HG02970 (cell line): ENCODE data around the gene GSTO1.
A peak's percentile ranks its signal among the peaks of the same experiment; 100 is the strongest.

Experiments used
- ATAC-seq: cut with Tn5 transposase; IDR thresholded peaks from one replicate; pipeline ENCODE4 v1.9.1; 2021; ENCODE audit warnings: mild to moderate bottlenecking, moderate library complexity, moderate number of reproducible peaks; ENCODE audit not compliant: unreplicated experiment, low FRiP score

GSTO1 gene

GRCh38 chr10:104273899-104274575 lies 19.3 kb downstream of the GSTO1 start:
- ATAC-seq = no peak

DNA sequence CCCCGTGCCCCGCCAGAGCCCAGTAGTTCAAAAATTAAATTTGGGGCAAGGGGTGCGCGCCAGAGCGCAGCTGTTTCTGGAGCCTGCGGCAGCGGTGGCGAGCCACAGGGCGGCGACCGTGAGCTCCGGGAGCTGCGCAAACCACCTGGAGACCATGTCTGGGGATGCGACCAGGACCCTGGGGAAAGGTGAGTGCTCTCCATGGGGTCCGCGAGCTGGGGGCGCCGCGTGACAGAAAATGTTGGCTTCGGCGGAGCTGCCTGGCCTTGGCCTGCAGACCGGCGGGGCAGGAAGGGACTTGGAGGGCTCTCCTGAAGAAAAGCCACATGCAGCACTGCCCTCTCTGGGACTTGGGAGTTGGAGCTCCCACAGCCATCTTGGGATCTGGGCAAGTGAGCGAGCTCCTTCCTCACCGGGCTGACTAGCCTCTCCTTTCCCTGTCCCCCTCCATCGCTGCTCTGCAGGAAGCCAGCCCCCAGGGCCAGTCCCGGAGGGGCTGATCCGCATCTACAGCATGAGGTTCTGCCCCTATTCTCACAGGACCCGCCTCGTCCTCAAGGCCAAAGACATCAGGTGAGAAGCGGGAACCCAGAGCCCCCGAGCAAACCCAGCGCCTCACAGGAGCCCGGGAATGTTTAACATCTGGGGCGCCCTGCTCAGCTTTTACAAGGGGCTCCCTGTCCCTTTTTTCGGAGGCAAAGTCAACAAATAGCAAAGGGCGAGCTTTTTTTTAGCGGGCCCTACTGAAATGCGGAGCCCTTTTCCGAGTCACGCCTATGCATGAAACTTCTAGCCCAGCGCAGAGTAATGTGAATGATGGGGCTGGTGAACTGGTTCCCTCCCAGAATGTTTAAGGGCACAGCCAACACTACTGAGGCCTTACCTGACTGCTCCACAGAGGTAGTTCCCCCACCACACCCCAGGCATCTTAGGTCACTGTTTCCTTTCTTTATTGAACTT lies 20.4 kb downstream of the GSTO1 start:
- no peak for ATAC-seq

DNA sequence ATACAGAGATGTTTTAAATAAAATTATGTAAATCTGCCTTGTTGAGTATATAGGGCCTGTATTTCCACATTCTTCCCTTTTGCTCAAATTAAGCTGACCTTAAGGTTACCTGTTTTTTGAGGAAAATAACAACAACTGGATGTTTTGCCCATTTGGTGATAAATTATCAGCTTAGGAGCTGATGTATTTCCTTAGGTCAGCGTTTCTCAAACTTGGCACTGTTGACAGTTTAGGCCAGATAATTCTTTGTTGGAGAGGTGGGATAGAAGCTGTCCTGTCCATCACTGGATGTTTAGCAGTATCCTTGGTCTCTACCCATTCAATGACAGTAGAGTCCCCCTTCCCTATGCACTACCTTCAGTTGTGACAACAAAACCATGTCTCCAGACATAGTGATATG lies 21.5 kb downstream of the GSTO1 start:
- ATAC-seq = no peak

- ATAC-seq = no peak
Observed at GRCh38 chr10:104277785-104278184, 23.1 kb downstream of the GSTO1 start.

- ATAC-seq = no peak
Observed at GRCh38 chr10:104279550-104280259, 25.0 kb downstream of the GSTO1 start.

- ATAC-seq = no peak
Observed at GRCh38 chr10:104281694-104282093, 27.0 kb downstream of the GSTO1 start.

- ATAC-seq = no peak
Observed at GRCh38 chr10:104284846-104285245, 30.2 kb downstream of the GSTO1 start.

GRCh38 chr10:104286939-104287338 lies 32.2 kb downstream of the GSTO1 start:
- no peak for ATAC-seq

DNA sequence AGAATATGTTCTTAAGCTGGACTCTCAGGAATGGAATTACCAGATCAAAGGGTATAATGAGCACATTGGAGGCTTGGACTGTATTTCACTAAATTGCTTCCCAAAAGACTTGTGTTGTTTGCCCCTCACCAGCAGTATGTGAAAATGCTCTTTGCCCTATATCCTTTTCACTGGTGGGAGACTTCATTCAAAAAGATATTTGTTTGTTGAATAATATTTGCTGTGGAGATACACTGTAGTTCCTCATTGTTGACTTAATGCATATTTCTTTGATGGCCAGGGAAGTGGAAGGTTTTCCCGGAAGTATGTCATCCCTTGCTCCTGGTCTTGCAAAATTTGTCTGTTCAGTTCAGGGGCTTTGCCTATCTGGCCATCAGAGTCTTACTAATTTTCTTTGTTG lies 33.7 kb downstream of the GSTO1 start:
- no peak for ATAC-seq

GRCh38 chr10:104291439-104291951 lies 36.8 kb downstream of the GSTO1 start:
- peak; percentile 88 for ATAC-seq

DNA sequence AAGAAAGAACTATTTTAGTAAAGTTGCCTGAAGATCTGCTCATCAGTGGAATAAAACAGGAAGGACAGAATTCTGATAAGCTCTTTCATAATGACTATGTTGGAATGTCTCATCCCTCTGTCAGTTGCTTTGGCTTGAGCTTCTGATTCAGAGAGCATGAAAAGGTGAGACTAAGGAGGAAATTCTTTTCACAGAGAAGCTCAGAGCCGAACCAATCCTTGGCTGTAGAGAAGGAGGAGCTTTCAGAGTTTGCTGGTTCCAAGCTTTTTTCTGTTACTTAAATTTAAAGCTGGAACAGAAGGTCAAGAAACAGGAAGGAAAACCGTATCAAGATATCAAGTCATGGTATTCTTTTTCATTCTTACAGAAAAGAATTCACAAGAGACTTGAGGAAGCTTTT lies 38.3 kb downstream of the GSTO1 start:
- ATAC-seq = no peak

DNA sequence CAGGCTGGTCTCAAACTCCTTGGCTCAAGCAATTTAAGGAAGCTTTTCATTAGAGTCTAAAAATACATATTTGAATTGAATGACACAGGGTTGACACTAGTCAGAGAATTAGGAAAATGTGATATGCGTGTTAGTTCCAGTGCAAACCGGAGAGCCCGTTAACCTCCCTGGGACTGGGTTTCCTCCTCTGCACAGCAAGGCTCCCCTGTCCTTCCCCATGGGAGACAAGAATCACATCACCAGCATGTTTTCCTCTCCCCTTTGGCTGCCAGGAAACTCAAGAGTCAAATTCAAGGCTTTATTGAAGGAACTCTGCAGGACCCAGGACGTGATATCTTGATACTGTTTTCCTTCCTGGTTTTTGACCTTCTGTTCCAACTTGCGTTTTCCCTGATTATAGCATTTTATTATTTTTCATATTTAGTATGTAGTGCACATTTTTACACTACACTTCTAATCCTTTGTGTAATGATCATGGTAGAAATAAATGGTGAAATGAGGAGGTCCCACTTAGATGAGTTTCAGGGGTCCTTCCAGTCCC lies 39.2 kb downstream of the GSTO1 start:
- no peak for ATAC-seq

DNA sequence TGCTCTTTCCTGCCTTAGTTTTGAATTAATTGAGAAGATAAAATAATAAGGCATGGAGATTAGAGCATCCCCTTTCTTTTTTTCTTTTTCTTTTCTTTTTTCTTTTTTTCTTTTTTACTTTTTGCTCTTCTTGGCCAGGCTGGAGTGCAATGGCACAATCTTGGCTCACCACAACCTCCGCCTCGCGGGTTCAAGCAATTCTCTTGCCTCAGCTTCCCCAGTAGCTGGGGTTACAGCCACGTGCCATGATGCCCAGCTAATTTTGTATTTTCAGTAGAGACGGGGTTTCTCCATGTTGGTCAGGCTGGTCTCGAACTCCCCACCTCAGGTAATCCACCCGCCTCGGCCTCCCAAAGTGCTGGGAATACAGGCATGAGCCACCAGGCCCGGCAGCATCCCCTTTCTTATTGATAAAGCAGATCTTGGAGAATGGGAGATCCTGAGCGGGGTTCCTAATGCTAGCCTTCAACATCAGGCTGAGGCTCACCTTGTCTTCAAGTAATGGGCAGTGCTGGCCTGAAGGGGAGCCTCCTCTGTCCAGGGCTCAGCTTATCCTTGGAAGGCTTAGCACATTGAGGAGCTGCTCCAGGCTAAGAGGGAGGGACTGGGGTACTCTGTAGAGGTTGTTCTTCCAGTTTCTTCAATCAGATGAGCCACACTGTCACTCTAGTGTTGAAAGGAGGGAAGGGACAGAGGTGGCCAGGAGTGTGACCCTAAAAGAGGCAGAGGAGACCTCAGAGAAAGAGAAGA lies 42.2 kb downstream of the GSTO1 start:
- no peak for ATAC-seq

- no peak for ATAC-seq
Observed at GRCh38 chr10:104297697-104298660, 43.3 kb downstream of the GSTO1 start.

DNA sequence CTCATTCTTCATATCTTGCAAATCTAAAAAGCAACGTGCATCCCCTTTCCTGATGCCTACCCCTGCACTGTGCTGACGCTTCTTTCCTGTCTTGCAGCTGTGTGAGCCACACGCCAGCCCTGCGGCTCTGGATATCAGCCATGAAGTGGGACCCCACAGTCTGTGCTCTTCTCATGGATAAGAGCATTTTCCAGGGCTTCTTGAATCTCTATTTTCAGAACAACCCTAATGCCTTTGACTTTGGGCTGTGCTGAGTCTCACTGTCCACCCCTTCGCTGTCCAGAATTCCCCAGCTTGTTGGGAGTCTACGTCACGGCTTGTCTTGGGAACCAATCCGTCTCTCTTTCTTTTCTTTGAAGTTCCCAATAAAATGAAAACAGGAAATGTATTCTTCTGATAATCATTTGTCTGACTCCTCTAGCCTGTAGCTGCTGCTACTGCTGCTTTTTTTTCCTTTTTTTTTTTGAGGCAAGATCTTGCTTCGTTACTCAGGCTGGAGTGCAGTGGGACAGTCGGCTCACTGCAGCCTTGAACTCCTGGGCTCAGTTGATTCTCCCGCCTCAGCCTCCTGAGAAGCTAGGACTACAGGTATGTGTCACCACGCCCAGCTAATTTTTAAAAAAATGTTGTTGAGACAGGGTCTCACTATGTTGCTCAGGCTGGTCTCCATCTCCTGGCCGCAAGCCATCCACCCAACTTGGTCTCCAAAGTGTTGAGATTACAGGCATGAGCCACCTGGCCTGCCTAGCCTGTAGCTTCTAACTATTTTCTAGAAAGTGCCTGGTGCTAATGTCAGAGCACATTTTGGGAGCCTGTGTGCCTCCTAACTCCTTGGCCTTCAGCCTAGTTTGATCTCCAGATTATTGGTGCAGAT lies 44.6 kb downstream of the GSTO1 start:
- no peak for ATAC-seq

DNA sequence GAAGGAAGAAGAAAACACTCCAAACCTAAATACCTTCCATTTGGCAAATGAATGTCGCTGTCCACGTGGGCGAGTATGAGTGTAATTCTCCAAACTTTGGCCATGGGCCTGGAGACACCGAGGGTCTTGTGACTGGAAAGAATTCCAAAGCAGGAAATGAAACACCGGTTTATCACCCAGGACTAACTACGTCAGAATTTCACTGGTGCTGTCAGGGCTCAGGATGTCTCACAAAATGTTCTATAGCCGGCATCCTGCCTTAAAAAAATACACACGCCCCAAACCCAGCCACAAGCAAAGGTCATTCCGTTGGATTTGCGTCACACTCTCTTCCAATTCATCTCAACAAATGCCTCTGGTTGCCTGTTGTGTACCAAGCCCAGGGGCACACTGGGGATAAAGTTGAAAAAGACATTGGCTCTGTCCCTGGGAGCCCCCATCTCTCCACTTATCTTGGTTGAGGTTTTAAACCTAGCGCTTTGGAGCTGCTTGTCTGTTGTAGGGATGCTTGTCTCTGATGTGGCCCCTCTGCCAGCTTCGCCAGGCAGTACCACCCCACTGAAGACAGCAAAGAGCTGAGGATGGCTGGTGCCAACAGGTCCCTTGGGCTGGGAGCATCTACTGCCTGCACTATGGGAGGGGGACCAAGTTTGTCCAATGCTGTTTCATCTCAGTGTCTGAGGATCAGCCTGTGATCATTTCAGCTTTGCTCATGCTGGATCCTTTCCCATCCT lies 45.5 kb downstream of the GSTO1 start:
- no peak for ATAC-seq

- no peak for ATAC-seq
Observed at GRCh38 chr10:104300736-104301292, 46.1 kb downstream of the GSTO1 start.
